ENCODE results near the gene DNAL1.

Gene DNAL1

GRCh38 chr14:73616831-73617230 is 28.0 kb upstream of the DNAL1 start:
- Histone ChIP-seq H3K4me1 (ENCODE audit: insufficient read depth, low read length, severe bottlenecking) (peaks cover 10% of the 10 kb centered on the region), H3K79me2 (ENCODE audit: insufficient read depth, low read length) (no peaks in the 10 kb centered on the region), H4K20me1 (ENCODE audit: insufficient read depth, low read length) (no peaks in the 10 kb centered on the region), H3K9ac (ENCODE audit: low read length) (no peak overlapping the region), H3K27ac (ENCODE audit: low read depth, low read length, poor library complexity, severe bottlenecking) (no peak overlapping the region), H3K27me3 (ENCODE audit: insufficient read depth, low read length) (0 out of 2 replicates have a peak, but pooled peaks cover under 1% of the 10 kb centered on the region), H3K4me3 (ENCODE audit: low read depth, low read length, poor library complexity, severe bottlenecking) (no peak overlapping the region), H3K36me3 (ENCODE audit: insufficient read depth, low read length) (no peaks in the 10 kb centered on the region), H3K9me2 (ENCODE audit: low read depth, low read length) (no peaks in the 10 kb centered on the region), H3K4me2 (ENCODE audit: low read length) (no peak overlapping the region), H2AFZ (ENCODE audit: low read length) (no peak overlapping the region), H3F3A (ENCODE audit: insufficient read depth, low read length) (no peaks in the 10 kb centered on the region), H3K9me3 (ENCODE audit: low read length) (no peaks in the 10 kb centered on the region)
- TF ChIP-seq EZH2 (IDR thresholded peaks at IDR 0.05; ENCODE audit: borderline replicate concordance, low read length) (no peak), CTCF (IDR thresholded peaks at IDR 0.05; ENCODE audit: low read length) (no peak)

GRCh38 chr14:73619524-73619923 is 25.3 kb upstream of the DNAL1 start:
- H4K20me1 ChIP-seq (ENCODE audit: insufficient read depth, low read length) = no peaks in the 10 kb centered on the region
- H2AFZ ChIP-seq (ENCODE audit: low read length) = no peak overlapping the region
- no peaks in the 10 kb centered on the region for H3K27me3 ChIP-seq (ENCODE audit: insufficient read depth, low read length)
- no peaks in the 10 kb centered on the region for H3K9me3 ChIP-seq (ENCODE audit: low read length)
- no peaks in the 10 kb centered on the region for H3K9me2 ChIP-seq (ENCODE audit: low read depth, low read length)
- H3K4me1 ChIP-seq (ENCODE audit: insufficient read depth, low read length, severe bottlenecking) = no peaks in the 10 kb centered on the region
- H3K4me2 ChIP-seq (ENCODE audit: low read length) = no peak overlapping the region
- no peaks in the 10 kb centered on the region for H3K36me3 ChIP-seq (ENCODE audit: insufficient read depth, low read length)
- H3K4me3 ChIP-seq (ENCODE audit: low read depth, low read length, poor library complexity, severe bottlenecking) = no peak overlapping the region
- TF ChIP-seq CTCF (IDR thresholded peaks at IDR 0.05; ENCODE audit: low read length) (no peak), EZH2 (IDR thresholded peaks at IDR 0.05; ENCODE audit: borderline replicate concordance, low read length) (no peak)
- no peak overlapping the region for H3K9ac ChIP-seq (ENCODE audit: low read length)
- H3F3A ChIP-seq (ENCODE audit: insufficient read depth, low read length) = no peaks in the 10 kb centered on the region
- H3K79me2 ChIP-seq (ENCODE audit: insufficient read depth, low read length) = no peaks in the 10 kb centered on the region
- no peak overlapping the region for H3K27ac ChIP-seq (ENCODE audit: low read depth, low read length, poor library complexity, severe bottlenecking)

GRCh38 chr14:73620268-73620667 is 24.5 kb upstream of the DNAL1 start:
- TF ChIP-seq CTCF (IDR thresholded peaks at IDR 0.05; ENCODE audit: low read length) (no peak), EZH2 (IDR thresholded peaks at IDR 0.05; ENCODE audit: borderline replicate concordance, low read length) (no peak)
- Histone ChIP-seq H3K4me2 (ENCODE audit: low read length) (no peak overlapping the region), H4K20me1 (ENCODE audit: insufficient read depth, low read length) (no peaks in the 10 kb centered on the region)

More at GRCh38 chr14:73620268-73620667, 24.5 kb upstream of the DNAL1 start:
- Histone ChIP-seq H3K9me3 (ENCODE audit: low read length) (no peaks in the 10 kb centered on the region), H3K4me1 (ENCODE audit: insufficient read depth, low read length, severe bottlenecking) (no peaks in the 10 kb centered on the region), H3K9me2 (ENCODE audit: low read depth, low read length) (no peaks in the 10 kb centered on the region), H3K4me3 (ENCODE audit: low read depth, low read length, poor library complexity, severe bottlenecking) (no peak overlapping the region), H3K27ac (ENCODE audit: low read depth, low read length, poor library complexity, severe bottlenecking) (no peak overlapping the region), H3K36me3 (ENCODE audit: insufficient read depth, low read length) (no peaks in the 10 kb centered on the region), H3F3A (ENCODE audit: insufficient read depth, low read length) (no peaks in the 10 kb centered on the region), H3K27me3 (ENCODE audit: insufficient read depth, low read length) (no peaks in the 10 kb centered on the region), H3K9ac (ENCODE audit: low read length) (no peak overlapping the region), H3K79me2 (ENCODE audit: insufficient read depth, low read length) (no peaks in the 10 kb centered on the region), H2AFZ (ENCODE audit: low read length) (no peak overlapping the region)
